GM12875 (cell line): ENCODE data around the gene DPH6.

Experiments used
- H3K4me3 ChIP-seq: one replicate; pipeline ENCODE4 v1.5.1; 2011; ENCODE audit warnings: low read depth, low read length, control low read depth
- CTCF ChIP-seq: IDR thresholded peaks from 2 replicates; pipeline ENCODE4 v1.5.1; 2011; ENCODE audit warnings: low read depth, mild to moderate bottlenecking, control low read depth, inconsistent platforms, low read length, moderate library complexity, borderline replicate concordance; ENCODE audit not compliant: insufficient read depth

Gene DPH6

GRCh38 chr15:35529784-35530183, 16.2 kb downstream of the DPH6 start:
- no peak for TF ChIP-seq CTCF
- H3K4me3 ChIP-seq, result no peak overlapping the region

GRCh38 chr15:35522061-35522460, 23.9 kb downstream of the DPH6 start:
- H3K4me3 ChIP-seq, result no peak overlapping the region
- TF ChIP-seq CTCF, result no peak

- TF ChIP-seq CTCF, result peak; percentile 23; the same call in 1 of the 2 replicates
- H3K4me3 ChIP-seq, result no peak overlapping the region
Measured at GRCh38 chr15:35519541-35520149, 26.3 kb downstream of the DPH6 start.

- TF ChIP-seq CTCF, result no peak
- H3K4me3 ChIP-seq, result no peak overlapping the region
Measured at GRCh38 chr15:35519052-35519451, 26.9 kb downstream of the DPH6 start.

- TF ChIP-seq CTCF, result no peak
- no peak overlapping the region for H3K4me3 ChIP-seq
Measured at GRCh38 chr15:35514759-35515158, 31.2 kb downstream of the DPH6 start.

GRCh38 chr15:35507932-35508638, 37.9 kb downstream of the DPH6 start:
- no peak for TF ChIP-seq CTCF
- H3K4me3 ChIP-seq, result no peak overlapping the region

- no peak overlapping the region for H3K4me3 ChIP-seq
- no peak for TF ChIP-seq CTCF
Measured at GRCh38 chr15:35506272-35506870, 39.6 kb downstream of the DPH6 start.
